Measurements from ENCODE around the gene PPM1L. TPM values are rescaled to one million over a fixed set of nuclear protein-coding genes. Genes with fewer than 3 reads are reported as not detected.

The PPM1L gene
- total RNA-seq, 1 donor from 2014 or later: 8.5 TPM

GRCh38 chr3:160792540-160792939 is 36.5 kb downstream of the PPM1L start:
- no peaks in the 10 kb centered on the region for H3K36me3 Mint-ChIP-seq (ENCODE audit: low read depth)
- TF ChIP-seq CTCF (IDR thresholded peaks at IDR 0.05): no peak
- H3K27me3 Mint-ChIP-seq (ENCODE audit: low read depth): no peaks in the 10 kb centered on the region
- no peak overlapping the region for H3K4me3 Mint-ChIP-seq (ENCODE audit: unreplicated experiment)
- peaks cover 14% of the 10 kb centered on the region for H3K9me3 Mint-ChIP-seq (ENCODE audit: low read depth)
- no peak for DNase-seq (ENCODE audit: low spot score)
- no peaks in the 10 kb centered on the region for H3K4me1 Mint-ChIP-seq (ENCODE audit: low read depth)
- no peak overlapping the region for H3K27ac Mint-ChIP-seq (ENCODE audit: unreplicated experiment)

GRCh38 chr3:160793722-160794252 is 37.8 kb downstream of the PPM1L start:
- Mint-ChIP-seq H3K4me1 (ENCODE audit: low read depth) (no peaks in the 10 kb centered on the region), H3K27me3 (ENCODE audit: low read depth) (no peaks in the 10 kb centered on the region), H3K4me3 (ENCODE audit: unreplicated experiment) (no peak overlapping the region), H3K36me3 (ENCODE audit: low read depth) (no peaks in the 10 kb centered on the region), H3K27ac (ENCODE audit: unreplicated experiment) (no peak overlapping the region), H3K9me3 (ENCODE audit: low read depth) (peaks cover 5% of the 10 kb centered on the region)
- TF ChIP-seq CTCF (IDR thresholded peaks at IDR 0.05): no peak
- no peak for DNase-seq (ENCODE audit: low spot score)

- Mint-ChIP-seq H3K36me3 (ENCODE audit: low read depth) (no peaks in the 10 kb centered on the region), H3K27me3 (ENCODE audit: low read depth) (no peaks in the 10 kb centered on the region), H3K27ac (ENCODE audit: unreplicated experiment) (no peak overlapping the region), H3K9me3 (ENCODE audit: low read depth) (peaks cover 5% of the 10 kb centered on the region), H3K4me1 (ENCODE audit: low read depth) (no peaks in the 10 kb centered on the region), H3K4me3 (ENCODE audit: unreplicated experiment) (no peak overlapping the region)
- TF ChIP-seq CTCF (IDR thresholded peaks at IDR 0.05): no peak
- no peak for DNase-seq (ENCODE audit: low spot score)
Measured at GRCh38 chr3:160796089-160796812, 40.2 kb downstream of the PPM1L start.

- Mint-ChIP-seq H3K9me3 (ENCODE audit: low read depth) (peaks cover 5% of the 10 kb centered on the region), H3K27me3 (ENCODE audit: low read depth) (no peaks in the 10 kb centered on the region), H3K4me1 (ENCODE audit: low read depth) (peaks cover 4% of the 10 kb centered on the region), H3K4me3 (ENCODE audit: unreplicated experiment) (no peak overlapping the region), H3K36me3 (ENCODE audit: low read depth) (no peaks in the 10 kb centered on the region), H3K27ac (ENCODE audit: unreplicated experiment) (no peak overlapping the region)
- no peak for TF ChIP-seq CTCF (IDR thresholded peaks at IDR 0.05)
- no peak for DNase-seq (ENCODE audit: low spot score)
Measured at GRCh38 chr3:160796813-160797164, 40.8 kb downstream of the PPM1L start.

GRCh38 chr3:160797356-160797755 is 41.3 kb downstream of the PPM1L start:
- Mint-ChIP-seq H3K27me3 (ENCODE audit: low read depth) (no peaks in the 10 kb centered on the region), H3K4me1 (ENCODE audit: low read depth) (peaks cover 8% of the 10 kb centered on the region), H3K27ac (ENCODE audit: unreplicated experiment) (no peak overlapping the region), H3K9me3 (ENCODE audit: low read depth) (peaks cover 5% of the 10 kb centered on the region), H3K4me3 (ENCODE audit: unreplicated experiment) (no peak overlapping the region), H3K36me3 (ENCODE audit: low read depth) (no peaks in the 10 kb centered on the region)
- TF ChIP-seq CTCF (IDR thresholded peaks at IDR 0.05): no peak
- no peak for DNase-seq (ENCODE audit: low spot score)
